Esophagus (tissue), 2 donors: ENCODE data around the gene DPEP2NB. TPM values are rescaled to one million over a fixed set of nuclear protein-coding genes. Genes with fewer than 3 reads are reported as not detected.

Experiments used
- H3K27ac ChIP-seq, 2 donors: one replicate each; pipeline ENCODE4 v1.5.1; 2013; ENCODE audit warnings: low read depth in 2 of 2, mild to moderate bottlenecking in 2 of 2, inconsistent platforms in 1 of 2, low read length in 1 of 2, moderate library complexity in 1 of 2
- H3K27me3 ChIP-seq, 2 donors: one replicate each; pipeline ENCODE4 v1.6.1; 2013; ENCODE audit warnings: low read length in 2 of 2, control low read depth in 1 of 2, mild to moderate bottlenecking in 1 of 2; ENCODE audit not compliant: insufficient read depth in 2 of 2, control insufficient read depth in 1 of 2
- H3K36me3 ChIP-seq, 2 donors: one replicate each; pipeline ENCODE4 v1.6.1; 2013; ENCODE audit warnings: low read length in 1 of 2; ENCODE audit not compliant: control insufficient read depth in 2 of 2, insufficient read depth in 2 of 2
- H3K4me1 ChIP-seq, 2 donors: one replicate each; pipeline ENCODE4 v1.6.1; 2013; ENCODE audit warnings: low read length in 1 of 2; ENCODE audit not compliant: control insufficient read depth in 2 of 2, insufficient read depth in 2 of 2
- H3K4me3 ChIP-seq, 2 donors: one replicate each; pipeline ENCODE4 v1.5.1; 2013; ENCODE audit warnings: low read length in 2 of 2, mild to moderate bottlenecking in 2 of 2, low read depth in 1 of 2, moderate library complexity in 1 of 2
- H3K9me3 ChIP-seq, 2 donors: one replicate each; pipeline ENCODE4 v1.6.1; 2013; ENCODE audit warnings: mild to moderate bottlenecking in 2 of 2, low read depth in 1 of 2, low read length in 1 of 2, moderate library complexity in 1 of 2; ENCODE audit not compliant: control insufficient read depth in 2 of 2, insufficient read depth in 1 of 2
- WGBS, 2 donors: extraction: QIAGEN DNeasy Blood & Tissue Kit; methylation state at CpG; one replicate each; pipeline ENCODE4 v1.1.7; 2013; 5-methylcytosine and 5-hydroxymethylcytosine counted together
- polyA plus RNA-seq, 2 donors: library from polyadenylated mRNA; stranded (reverse); fragments of 200-250 nt; gene quantifications; one replicate each; pipeline ENCODE4 v1.2.3, GENCODE V29; 2013
- donor health status: healthy with polysubstance abuse.
- donor health status: Bipolar disorder and iron deficiency.

DPEP2NB gene
- polyA plus RNA-seq, 2 donors, result 0.04 TPM; not detected in 1

- 41 to 57% methylated on average over 3 of the region's 3 CpGs for WGBS, 2 donors
- H3K9me3 ChIP-seq, result no peaks in the 10 kb centered on the region
- peak overlapping the region; percentile 69 to 82 for H3K4me3 ChIP-seq
- peaks cover 0 to 4% of the 10 kb centered on the region in 2 donors for H3K36me3 ChIP-seq
- peak overlapping the region; percentile 21 to 95 for H3K27ac ChIP-seq
- no peaks in the 10 kb centered on the region for H3K27me3 ChIP-seq
- H3K4me1 ChIP-seq, result peaks cover 13 to 27% of the 10 kb centered on the region in 2 donors
These were observed 49.0 kb downstream of the DPEP2NB start for GRCh38 chr16:67966549-67967182.

- Histone ChIP-seq H3K27ac (peak overlapping the region in 1 of 2 donors; percentile 95), H3K4me3 (no peak overlapping the region), H3K4me1 (peaks cover 18 to 33% of the 10 kb centered on the region in 2 donors), H3K36me3 (peaks cover 4% of the 10 kb centered on the region in 2 donors), H3K9me3 (no peaks in the 10 kb centered on the region), H3K27me3 (no peaks in the 10 kb centered on the region)
- 49 to 64% methylated on average over 11 of the region's 11 CpGs for WGBS, 2 donors
These were observed 49.8 kb downstream of the DPEP2NB start for GRCh38 chr16:67965668-67966548.

GRCh38 chr16:67964477-67965131 lies 51.1 kb downstream of the DPEP2NB start:
- Histone ChIP-seq H3K4me1 (peaks cover 18 to 39% of the 10 kb centered on the region in 2 donors), H3K27ac (no peak overlapping the region), H3K4me3 (no peak overlapping the region), H3K36me3 (peaks cover 4 to 9% of the 10 kb centered on the region in 2 donors), H3K27me3 (no peaks in the 10 kb centered on the region), H3K9me3 (no peaks in the 10 kb centered on the region)
- WGBS, 2 donors, result 89% methylated on average over 6 of the region's 6 CpGs

- no peak overlapping the region for H3K4me3 ChIP-seq
These were observed 51.9 kb downstream of the DPEP2NB start for GRCh38 chr16:67963662-67964321.

More at GRCh38 chr16:67963662-67964321, 51.9 kb downstream of the DPEP2NB start:
- 65 to 68% methylated on average over 32 of the region's 32 CpGs for WGBS, 2 donors
- peaks cover 18 to 41% of the 10 kb centered on the region in 2 donors for H3K4me1 ChIP-seq
- H3K36me3 ChIP-seq, result peaks cover 4 to 9% of the 10 kb centered on the region in 2 donors
- H3K9me3 ChIP-seq, result no peaks in the 10 kb centered on the region
- H3K27ac ChIP-seq, result no peak overlapping the region
- no peaks in the 10 kb centered on the region for H3K27me3 ChIP-seq

Other genes with a start within 250 kb of the DPEP2NB start
- 10 to 100 TPM in 1 of 2 donors, 1 to 10 TPM in 1; 8.4 to 10.2 TPM for gene RANBP10, start 209.4 kb downstream of the DPEP2NB start, polyA plus RNA-seq
- gene TSNAXIP1, start 209.0 kb downstream of the DPEP2NB start, polyA plus RNA-seq, result 1 to 10 TPM in 1 of 2 donors, under 1 TPM in 1; 0.72 to 1.8 TPM
- gene THAP11, start 173.6 kb downstream of the DPEP2NB start, polyA plus RNA-seq, result 10 to 100 TPM in 1 of 2 donors, 1 to 10 TPM in 1; 6.8 to 17.9 TPM
- gene NUTF2, start 169.0 kb downstream of the DPEP2NB start, polyA plus RNA-seq, result 100 to 1,000 TPM in 1 of 2 donors, 10 to 100 TPM in 1; 95.4 to 109 TPM
- gene CENPT, start 168.2 kb downstream of the DPEP2NB start, polyA plus RNA-seq, result 10 to 100 TPM; 35.5 to 65.0 TPM
- gene EDC4, start 142.9 kb downstream of the DPEP2NB start, polyA plus RNA-seq, result 10 to 100 TPM; 26.9 to 27.7 TPM
- gene NRN1L, start 131.0 kb downstream of the DPEP2NB start, polyA plus RNA-seq, result 1 to 10 TPM in 1 of 2 donors, under 1 TPM in 1; 0.41 to 1.5 TPM
- 10 to 100 TPM; 12.5 to 13.7 TPM for gene PSKH1, start 122.7 kb downstream of the DPEP2NB start, polyA plus RNA-seq
- under 1 TPM; 0.41 to 0.77 TPM for gene CTRL, start 84.0 kb downstream of the DPEP2NB start, polyA plus RNA-seq
- gene PSMB10, start 79.1 kb downstream of the DPEP2NB start, polyA plus RNA-seq, result 10 to 100 TPM; 39.5 to 54.8 TPM
- gene LCAT, start 71.8 kb downstream of the DPEP2NB start, polyA plus RNA-seq, result 10 to 100 TPM in 1 of 2 donors, 1 to 10 TPM in 1; 6.2 to 22.9 TPM
- 10 to 100 TPM in 1 of 2 donors, 1 to 10 TPM in 1; 9.1 to 17.4 TPM for gene SLC12A4, start 47.3 kb downstream of the DPEP2NB start, polyA plus RNA-seq
- under 1 TPM in 1 of 2 donors, not detected in 1; 0.01 TPM for gene DPEP3, start 35.4 kb downstream of the DPEP2NB start, polyA plus RNA-seq
- under 1 TPM; 0.41 to 0.57 TPM for gene DPEP2, start 16.4 kb downstream of the DPEP2NB start, polyA plus RNA-seq
- 10 to 100 TPM in 1 of 2 donors, 1 to 10 TPM in 1; 4.0 to 13.1 TPM for gene DDX28, start 7.3 kb upstream of the DPEP2NB start, polyA plus RNA-seq
- 10 to 100 TPM in 1 of 2 donors, 1 to 10 TPM in 1; 6.2 to 11.1 TPM for gene DUS2, start 7.4 kb upstream of the DPEP2NB start, polyA plus RNA-seq
- gene NFATC3, start 69.5 kb upstream of the DPEP2NB start, polyA plus RNA-seq, result 1 to 10 TPM; 4.0 to 5.5 TPM
- gene ESRP2, start 220.2 kb upstream of the DPEP2NB start, polyA plus RNA-seq, result 10 to 100 TPM; 80.5 to 90.5 TPM
- gene PLA2G15, start 229.5 kb upstream of the DPEP2NB start, polyA plus RNA-seq, result 1 to 10 TPM; 3.9 to 5.2 TPM
- gene SLC7A6, start 248.6 kb upstream of the DPEP2NB start, polyA plus RNA-seq, result 1 to 10 TPM; 4.1 to 4.2 TPM